HG03175 (cell line): ENCODE results near the gene TIE1.

Experiments
- ATAC-seq: cut with Tn5 transposase; IDR thresholded peaks from one replicate; pipeline ENCODE4 v1.9.1; 2021; ENCODE audit warnings: mild to moderate bottlenecking, moderate library complexity; ENCODE audit not compliant: unreplicated experiment

Gene TIE1

GRCh38 chr1:43311521-43311920 is 10.7 kb downstream of the TIE1 start:
- no peak for ATAC-seq

- ATAC-seq: no peak
Measured at GRCh38 chr1:43312212-43312623, 11.4 kb downstream of the TIE1 start.

- ATAC-seq: no peak
Measured at GRCh38 chr1:43312663-43313515, 12.1 kb downstream of the TIE1 start.

GRCh38 chr1:43313771-43314170 is 13.0 kb downstream of the TIE1 start:
- no peak for ATAC-seq

GRCh38 chr1:43314233-43314632 is 13.5 kb downstream of the TIE1 start:
- ATAC-seq: no peak

GRCh38 chr1:43315481-43315880 is 14.7 kb downstream of the TIE1 start:
- ATAC-seq: no peak

- ATAC-seq: no peak
Measured at GRCh38 chr1:43315963-43316737, 15.4 kb downstream of the TIE1 start.

- no peak for ATAC-seq
Measured at GRCh38 chr1:43316738-43317520, 16.1 kb downstream of the TIE1 start.

- no peak for ATAC-seq
Measured at GRCh38 chr1:43317817-43318471, 17.2 kb downstream of the TIE1 start.

GRCh38 chr1:43318831-43319230 is 18.0 kb downstream of the TIE1 start:
- no peak for ATAC-seq

- no peak for ATAC-seq
Measured at GRCh38 chr1:43319288-43319687, 18.5 kb downstream of the TIE1 start.

GRCh38 chr1:43319766-43320165 is 19.0 kb downstream of the TIE1 start:
- no peak for ATAC-seq

- no peak for ATAC-seq
Measured at GRCh38 chr1:43321331-43321891, 20.6 kb downstream of the TIE1 start.

- ATAC-seq: no peak
Measured at GRCh38 chr1:43322506-43322905, 21.7 kb downstream of the TIE1 start.

GRCh38 chr1:43324810-43325209 is 24.0 kb downstream of the TIE1 start:
- no peak for ATAC-seq

GRCh38 chr1:43325381-43325780 is 24.6 kb downstream of the TIE1 start:
- no peak for ATAC-seq

GRCh38 chr1:43327549-43328292 is 26.9 kb downstream of the TIE1 start:
- ATAC-seq: no peak

- no peak for ATAC-seq
Measured at GRCh38 chr1:43329995-43330751, 29.4 kb downstream of the TIE1 start.

GRCh38 chr1:43331688-43332087 is 30.9 kb downstream of the TIE1 start:
- ATAC-seq: no peak
